HS-5 (cell line): ENCODE measurements around the gene TBX4.

Source experiments
- DNase-seq: peaks from one replicate; pipeline ENCODE4 v3.0.0-alpha.2; 2012; ENCODE audit warnings: low read depth

The TBX4 gene

DNA sequence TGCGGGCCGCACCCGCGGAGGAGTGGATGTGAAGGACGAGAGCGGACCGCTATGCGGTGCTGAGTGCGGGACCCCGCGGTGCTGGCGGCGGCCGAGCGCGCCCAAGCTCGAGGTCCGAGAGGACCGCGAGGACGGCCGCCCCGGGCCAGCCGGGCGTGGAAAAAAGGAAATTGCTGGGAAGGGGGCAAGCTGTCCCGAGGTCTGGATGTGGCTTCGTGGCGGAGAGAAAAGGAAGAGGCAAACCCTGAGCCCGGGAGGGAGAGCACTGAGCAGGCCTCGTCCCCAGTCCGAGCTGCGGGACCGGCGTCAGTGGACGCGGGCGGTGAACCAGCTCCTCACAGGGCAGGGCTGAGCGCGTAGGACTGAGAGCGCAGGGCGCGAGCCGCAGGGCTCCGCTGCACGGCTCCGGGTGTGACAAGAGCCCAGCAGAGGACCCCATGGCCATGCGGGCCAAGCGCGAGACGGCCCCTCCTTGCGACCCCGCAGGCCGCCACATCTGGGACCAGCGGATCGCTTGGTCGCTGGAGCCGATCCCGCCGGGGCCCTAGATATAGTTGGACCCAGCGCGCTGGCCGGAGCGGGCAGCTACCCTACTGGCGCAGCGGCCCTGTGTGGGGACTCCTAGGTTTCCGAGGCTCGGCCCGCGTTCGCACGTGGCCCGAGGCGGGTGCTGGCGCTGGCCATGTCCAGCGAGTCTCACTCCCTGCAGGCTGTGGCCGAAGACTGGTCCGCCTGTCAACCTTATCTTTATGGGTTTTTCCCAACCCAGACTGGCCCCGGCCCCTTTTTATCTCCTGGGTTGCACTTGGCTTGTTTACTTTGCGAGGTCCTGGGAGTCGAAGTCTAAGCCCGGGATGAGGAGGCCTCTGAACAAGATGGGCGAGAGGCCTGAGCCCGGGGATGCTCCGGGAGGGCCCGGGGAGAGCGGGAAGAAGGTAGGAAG, 2.4 kb downstream of the TBX4 start:
- DNase-seq, result no peak

DNA sequence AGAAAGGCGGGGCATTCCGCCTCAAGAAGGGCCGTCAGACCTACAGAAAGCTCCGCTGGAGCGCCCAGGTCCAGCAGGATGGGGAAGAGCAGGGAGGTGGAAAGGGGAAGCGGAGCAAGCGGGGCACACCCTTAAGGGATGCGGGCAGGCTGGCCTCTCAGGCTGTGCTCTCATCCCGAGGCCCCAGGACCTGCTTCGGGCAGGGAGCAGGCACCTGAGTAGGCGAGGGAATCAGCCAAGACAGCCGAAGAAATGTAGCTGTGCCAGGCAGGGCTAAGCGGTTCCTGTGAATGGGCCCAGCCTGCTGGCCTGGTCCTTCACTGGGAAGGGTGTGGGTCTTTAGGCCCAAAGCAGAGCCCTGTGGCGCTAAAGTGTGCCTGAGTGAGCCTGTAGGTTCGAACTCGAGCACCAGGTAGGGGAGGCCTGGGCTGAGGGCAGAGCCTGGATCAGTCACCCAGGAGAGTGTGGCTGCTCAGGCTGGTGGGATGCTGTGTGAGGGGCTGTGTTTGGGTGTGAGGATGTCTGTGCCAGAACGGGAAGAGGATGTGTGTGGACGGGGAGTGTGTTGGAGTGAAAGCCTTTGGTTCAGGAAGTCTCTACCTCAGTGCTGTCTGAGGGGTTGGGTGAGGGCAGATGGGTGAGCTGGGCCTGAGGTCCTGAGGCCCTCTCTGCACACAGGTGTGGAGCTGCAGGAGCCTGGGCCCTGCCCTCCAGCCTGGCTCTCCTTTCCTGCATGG, 3.3 kb downstream of the TBX4 start:
- DNase-seq, result no peak

DNA sequence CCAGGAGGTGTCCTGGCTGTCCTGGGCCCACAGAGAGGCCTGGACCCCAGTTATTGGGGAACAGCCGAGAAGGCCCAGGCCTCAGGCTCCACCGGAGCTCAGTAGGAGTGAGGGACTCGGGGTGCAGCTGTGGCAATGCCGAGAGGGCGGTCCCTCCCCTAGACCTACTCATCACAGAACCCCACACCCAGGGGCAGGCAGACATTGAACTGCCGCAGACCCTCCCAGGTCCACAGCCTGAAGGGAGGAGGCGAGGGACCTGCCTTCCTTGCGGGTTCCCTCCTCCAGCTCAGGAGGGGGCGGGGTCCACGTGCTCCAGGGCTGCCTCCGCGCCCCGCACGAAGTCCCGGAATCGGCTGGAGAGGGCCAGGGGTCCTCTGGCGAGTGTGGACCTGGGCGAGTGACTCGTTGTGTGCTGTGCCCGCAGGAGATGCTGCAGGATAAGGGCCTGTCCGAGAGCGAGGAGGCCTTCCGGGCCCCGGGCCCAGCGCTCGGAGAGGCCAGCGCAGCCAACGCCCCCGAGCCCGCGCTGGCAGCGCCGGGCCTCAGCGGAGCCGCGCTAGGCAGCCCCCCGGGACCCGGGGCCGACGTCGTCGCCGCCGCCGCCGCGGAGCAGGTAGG, 3.9 kb downstream of the TBX4 start:
- DNase-seq, result no peak

DNA sequence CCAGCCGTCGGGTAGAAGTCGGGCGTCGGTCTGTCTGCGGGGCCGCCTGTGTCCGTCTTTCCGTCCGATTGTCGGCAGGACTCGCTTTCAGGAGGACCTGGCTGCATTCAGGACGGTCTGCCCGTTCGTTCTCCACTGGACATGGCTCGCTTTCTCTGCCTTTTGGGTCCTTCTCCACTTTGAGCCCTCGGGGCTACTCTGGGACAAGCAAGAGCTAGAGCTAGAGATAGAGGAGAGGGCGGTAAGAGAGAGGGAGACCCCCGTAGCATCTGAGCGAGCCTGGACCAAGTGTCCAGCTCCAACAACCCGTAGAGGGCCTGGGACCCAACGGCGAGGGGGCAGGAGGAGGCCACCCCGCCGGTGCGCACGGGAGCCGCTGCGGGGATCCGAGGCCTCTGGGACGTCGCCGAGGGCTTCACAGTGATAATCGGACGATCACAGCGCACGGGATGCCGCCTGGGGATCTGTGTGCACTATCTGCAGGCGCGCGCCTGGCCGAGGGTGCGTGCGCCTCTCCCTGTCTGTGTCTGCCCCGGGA, 4.5 kb downstream of the TBX4 start:
- DNase-seq, result no peak

DNA sequence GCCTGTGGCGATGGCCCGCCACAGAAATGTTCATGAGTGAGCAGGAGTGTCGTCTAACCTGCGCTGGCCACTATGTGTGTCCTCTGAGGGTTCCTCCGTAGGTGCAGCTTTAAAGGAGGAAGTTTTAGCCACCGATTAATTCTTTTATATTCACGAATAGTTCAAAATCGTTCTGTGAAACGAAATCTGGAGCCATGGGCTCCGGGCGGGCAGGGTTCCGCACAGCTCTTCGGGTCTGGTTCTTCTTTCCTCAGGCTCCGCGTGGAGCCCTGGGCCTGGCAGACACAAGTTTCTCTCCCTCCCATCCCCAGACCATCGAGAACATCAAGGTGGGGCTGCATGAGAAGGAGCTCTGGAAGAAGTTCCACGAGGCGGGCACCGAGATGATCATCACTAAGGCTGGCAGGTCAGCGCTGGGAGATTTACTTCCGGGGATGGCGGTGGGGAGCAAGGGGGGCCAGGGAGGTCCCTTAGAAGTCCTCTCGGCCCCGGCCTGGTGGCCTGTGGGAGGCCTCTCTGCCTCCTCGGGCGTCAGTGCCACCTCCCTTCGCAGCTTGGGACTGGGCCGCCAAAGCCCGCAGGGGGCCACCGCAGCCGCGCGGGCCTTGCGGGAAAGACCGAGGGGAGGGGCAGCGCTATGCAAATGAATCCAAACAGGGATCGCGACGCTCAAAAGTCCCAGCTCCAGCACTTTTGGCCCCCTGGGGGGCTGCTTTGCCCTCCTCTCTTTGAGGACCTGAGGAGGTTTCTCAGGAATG, 5.2 kb downstream of the TBX4 start:
- DNase-seq, result no peak

DNA sequence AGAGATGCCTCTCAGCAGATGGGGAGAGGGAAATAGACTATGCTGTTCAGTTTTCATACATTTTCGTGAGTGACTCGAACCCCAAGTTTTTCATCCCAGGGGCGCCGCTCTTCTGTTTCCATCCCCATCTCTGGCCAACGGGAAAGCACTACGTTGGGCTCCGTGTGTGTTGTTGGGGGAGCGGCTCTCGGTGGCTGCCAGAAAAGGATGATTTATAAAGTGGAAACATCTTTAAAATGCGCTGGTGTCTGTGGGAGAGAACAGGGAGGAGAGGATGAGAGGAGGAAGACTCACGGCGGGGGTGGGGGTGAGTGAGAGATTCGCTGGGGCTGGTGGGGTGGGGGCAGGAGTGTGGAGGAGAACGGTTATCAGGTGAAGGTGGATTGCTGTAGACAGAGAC, 5.8 kb downstream of the TBX4 start:
- no peak for DNase-seq

DNA sequence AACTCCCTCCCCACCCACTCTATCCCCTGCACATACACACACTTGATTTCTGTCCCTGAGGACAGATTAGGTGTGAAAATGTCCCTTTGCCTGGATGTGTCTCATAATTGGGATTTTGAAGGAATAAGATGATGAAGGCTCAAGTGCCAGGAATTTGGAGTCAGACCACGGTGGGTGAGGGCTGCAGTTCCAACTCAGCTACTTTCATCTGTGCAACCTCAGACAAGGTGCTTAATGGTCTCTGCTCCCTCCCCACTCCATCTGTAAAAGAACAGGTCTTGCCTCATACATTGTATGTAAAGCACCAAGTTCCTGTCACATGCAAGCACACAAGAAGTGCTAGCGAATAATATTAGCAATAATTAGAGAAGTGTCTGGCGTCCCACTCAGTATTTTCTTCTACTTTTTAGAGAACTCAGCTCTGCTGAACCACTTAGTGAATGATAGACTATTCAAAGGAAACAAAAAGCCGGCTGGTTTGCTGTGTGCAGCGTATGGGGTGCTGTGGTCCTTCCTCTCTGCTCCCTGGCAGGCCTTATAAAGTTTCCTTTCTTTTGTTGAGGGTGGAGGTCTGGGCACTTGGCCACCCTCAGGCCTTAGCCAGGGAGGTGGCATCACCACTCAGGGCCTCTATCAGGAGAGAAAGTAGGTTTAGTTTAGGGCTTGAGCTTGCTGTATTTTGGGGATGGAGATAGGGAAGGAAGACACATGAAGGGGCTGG, 6.4 kb downstream of the TBX4 start:
- DNase-seq, result no peak

DNA sequence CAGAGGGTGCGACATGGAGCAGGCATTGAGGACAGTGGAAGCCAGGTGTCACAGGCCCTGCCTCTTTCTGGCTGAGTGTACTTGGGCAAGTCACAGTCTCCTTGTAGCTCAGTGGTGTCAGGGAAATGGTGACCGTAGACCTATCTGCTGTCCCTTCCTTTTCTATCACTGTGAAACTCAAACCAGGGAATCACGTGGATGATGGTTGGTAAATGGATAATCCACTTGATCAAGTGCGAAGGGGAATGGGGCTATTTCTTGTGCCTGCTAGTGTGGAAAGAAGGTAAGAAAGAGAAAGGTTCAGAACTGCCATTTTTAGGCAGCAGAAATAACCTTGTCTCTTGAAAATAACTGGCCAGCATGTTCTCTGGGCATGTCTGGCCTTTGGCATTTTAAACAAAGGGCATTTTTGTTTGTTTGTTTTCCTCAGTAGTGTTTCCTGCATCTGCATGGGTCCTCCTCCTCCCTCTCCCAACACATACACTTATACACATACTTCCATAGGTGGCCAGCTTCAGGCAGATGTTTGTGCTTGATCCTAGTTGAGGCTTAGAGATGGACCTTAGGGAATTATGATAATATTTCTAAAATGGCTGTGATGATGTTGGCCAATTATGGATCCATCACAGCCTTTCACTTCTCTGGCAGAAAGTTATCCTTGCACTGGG, 7.1 kb downstream of the TBX4 start:
- no peak for DNase-seq

DNA sequence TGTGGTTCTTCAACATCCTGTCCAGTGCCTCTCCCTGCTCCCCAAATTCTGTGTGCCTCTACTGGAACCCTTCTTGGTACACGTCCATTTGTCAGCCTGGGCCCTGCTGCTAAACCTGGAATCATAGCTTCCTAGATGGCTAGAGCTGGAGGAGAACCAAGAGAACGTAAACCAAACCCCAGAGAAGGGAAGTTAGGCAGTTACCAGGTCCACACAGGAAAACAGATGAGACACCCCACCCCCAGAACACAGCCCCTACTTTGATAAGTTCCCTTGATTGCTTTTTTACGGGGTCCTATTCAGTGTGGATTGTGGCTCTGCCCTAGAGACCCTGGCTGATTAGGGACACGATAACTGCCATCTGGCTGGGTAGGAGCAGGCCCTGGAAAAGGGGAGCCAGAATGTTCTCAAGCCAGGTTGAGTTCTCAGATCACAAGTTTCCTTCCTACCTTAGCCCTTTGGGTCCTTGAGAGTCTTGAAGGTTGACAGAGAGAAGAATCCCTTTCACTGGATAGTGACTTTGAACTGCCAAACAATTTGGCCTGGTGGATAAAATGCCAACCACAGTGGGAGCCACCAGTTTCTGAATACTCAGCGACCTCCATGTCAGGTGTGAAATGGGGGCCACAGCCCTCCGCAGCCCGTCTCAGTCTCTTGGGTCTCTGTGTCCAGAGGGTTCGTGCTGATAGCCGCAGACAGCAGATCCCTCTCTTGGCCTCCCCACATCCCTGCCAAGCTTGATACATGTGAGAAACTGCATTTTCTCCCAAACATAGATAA, 7.9 kb downstream of the TBX4 start:
- no peak for DNase-seq

DNA sequence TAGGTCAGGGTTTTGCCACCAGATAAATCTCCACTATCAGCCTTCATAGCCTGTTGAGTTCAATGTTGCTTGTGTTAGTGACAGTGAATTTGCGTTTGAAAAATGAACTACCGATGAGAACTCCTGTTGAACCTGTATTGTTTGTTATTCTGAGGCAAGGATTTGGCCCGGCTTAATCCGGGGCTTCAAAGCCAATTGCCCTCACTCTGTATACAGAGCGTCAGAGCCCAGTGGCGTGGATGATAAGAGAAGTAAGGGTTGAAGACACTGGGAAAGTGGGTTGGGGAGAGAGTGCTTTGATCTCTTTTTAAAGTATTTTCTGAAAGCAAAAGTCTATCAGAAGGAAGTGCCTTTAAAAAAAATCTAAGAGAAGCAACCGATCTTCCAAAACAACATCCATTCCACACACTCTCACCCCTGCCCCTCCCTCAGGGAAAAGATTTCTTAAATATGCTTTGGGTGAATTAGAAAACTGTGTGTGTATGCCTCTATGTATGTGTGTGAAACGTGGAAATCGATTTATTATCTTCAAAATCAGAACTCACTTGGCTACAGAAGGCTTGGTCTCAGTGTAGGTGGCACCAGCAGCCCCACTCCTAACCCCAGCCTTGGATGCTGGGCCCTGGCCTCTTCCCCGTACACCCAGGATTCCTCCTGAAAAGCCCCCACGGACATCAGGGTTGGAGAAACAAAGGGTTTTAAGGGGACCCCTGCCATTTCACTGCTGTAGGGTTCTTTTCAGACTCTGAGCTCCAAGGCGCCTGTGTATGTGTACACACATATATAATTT, 8.8 kb downstream of the TBX4 start:
- no peak for DNase-seq

DNA sequence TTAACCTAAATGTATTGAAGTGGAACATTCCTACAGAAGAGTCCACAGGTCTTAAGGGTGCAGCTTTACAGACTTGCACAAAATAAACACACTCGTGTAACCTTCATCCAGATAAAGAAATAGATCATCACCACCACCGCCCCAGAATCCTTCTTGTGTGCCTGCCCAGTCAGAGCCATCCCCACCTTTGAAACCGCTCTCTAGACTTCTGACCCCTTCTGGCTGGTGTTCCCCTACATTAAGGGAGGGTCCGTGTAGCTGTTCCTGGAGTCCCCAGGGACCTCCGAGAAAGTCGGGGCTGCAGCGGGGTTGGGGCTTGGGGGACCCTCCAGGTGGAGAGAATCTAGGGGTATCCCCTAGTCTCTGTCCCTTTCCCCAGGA, 9.4 kb downstream of the TBX4 start:
- DNase-seq, result no peak

DNA sequence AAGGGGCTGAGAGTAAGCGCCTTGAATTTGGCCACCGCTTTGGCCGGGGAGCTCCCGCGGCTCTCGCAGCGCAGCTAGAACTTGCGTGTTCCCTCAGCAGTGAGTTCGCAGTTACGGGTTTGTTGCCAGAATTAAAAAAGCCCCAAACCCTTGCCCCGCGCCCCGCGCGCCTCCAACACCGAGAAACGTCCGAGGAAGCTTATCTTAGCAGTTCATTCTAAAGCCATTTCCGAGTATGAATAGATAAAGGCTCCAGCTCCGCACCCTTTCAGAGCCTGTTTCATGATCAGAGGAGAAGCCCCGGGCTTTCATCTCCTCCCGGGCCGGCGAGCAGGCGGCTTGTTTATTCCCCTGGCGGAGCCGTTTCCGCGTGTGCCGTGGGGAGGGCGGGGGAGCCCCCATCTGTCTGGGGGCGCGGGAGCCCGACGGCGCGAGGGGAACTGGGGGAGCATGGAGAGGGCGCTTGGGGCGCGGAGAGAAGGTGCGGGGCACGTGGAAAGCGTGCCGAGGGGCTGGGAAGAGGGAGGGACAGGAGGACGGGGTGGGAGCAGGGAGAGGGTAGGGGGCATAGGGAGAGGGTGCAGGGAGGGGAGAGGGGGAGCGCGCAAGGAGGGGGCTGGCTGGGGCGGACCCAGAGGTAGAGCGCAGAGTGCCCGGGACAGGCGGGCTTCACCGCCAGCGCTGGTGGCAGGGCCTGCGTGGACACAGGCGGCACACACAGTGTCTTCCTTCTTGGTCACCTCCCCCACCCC, 9.9 kb downstream of the TBX4 start:
- DNase-seq, result no peak

DNA sequence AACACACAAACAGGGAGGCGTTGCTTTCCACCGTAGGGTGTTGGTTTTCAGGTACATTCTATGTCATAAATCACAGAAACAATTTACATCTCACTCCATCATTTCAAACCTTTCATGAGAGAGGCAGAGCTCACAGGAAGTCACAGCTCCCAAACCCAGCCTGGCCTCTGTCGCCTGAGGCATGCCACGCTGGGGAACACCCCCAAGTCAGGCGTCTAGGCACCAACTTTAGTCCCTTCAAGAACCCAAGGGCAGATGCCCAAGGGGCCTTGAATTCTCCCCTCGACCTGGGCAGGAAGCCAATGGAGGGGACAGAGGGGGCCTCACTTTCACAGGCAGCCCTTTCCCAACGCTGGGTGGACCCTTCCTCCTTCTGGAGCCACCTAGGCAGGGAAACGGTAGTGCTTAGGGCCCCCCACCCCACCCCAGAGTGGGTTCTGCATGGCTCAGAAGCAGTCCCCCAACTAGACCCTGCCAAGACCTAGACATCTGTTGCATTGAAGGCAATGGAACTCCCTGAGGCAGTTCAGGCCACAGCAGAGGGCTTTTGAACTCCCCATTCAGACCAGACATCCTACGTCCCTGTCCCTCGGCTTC, 10.6 kb downstream of the TBX4 start:
- DNase-seq, result no peak

DNA sequence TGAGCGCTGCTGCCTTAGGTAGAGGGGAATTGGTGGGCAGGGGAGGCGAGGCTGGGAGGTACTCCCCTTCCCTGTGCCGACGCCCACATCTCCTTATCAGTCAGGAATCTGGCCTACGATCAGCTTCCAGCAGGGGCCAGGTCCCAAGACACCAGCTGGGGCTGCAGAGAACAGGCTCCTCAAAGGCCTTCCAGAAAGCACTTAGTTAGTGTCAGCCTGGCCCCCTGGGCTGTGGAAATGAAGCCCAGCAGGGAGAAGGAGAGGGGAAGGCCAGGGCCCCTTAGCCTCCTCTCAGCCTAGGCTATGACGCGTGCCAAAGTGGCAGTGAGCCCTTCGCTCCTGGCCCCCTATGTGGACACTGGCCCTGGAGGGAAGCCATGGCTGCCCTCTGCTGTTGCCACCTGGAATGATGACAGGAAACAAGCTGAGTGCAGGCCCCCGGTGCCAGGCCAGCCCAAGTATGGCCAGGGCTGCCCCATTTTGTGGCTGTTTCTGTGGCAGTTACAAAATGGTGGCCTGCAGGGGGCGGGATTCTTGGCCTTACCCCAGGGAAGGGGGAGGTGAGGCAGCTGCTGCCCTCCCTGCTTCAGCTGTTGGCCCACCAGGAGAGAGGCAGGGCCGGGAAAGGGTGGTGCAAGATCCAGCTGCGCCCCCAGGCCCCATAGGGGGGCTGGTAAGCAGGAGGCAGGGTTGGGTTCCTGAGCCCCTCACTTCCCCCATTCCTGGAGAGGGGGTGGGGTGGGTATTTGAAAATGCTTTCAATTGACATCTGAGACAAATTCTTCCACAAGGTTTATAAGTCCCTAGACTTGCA, 11.3 kb downstream of the TBX4 start:
- DNase-seq, result no peak

DNA sequence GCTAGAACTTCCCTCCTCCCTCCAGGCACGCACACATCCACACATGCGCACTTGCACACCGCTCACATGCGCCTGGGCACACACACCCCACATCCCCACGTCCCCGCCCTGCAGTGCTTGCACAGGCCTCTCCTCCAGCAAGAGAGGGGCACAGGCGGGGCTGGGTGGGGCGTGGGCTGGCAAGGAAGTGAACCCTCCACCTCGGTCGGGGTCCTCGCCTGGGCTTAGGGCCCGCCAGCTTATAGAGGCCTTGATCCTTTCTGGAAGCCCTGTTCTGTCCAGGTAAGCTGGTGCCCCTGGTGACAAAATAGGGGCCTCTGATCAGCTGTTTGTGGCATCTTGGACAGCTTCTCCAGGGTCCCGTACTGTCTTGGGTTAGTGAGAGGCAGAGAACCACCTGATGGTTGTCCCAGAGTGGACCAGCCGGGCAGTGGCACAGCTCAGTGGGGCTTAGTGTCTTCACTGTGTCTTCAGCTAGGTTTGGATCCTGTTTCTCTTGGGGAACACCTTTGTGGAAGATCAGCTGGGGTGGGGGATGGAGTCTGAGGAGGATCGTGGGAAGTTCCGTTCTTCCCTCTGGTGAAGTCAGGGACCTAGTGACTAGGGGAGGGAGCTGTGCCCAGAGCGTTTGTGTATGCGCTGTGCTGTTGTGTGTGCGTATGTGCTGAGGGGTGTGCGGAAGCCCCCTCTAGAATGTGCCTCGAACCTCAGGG, 12.1 kb downstream of the TBX4 start:
- no peak for DNase-seq

DNA sequence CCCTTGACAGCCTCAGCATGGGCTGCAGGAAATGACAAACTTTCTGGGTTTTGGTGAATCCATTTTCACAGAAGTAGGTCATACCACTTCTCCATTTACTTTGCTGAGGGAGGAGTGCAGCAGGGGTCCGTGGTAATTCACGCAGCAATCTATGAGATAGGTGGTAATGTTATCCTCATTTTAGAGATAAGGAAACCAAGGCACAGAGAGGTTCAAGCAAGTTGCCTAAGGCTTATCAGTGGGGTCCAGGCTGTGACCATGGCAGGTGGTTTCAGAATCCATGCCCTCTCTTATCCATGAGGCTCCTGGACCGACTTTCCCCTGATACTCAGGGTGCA, 12.6 kb downstream of the TBX4 start:
- no peak for DNase-seq
